Subcutaneous preadipocyte (primary cell): Measurements from ENCODE around the gene EPB41L4B. TPM values are rescaled to one million over a fixed set of nuclear protein-coding genes. Genes with fewer than 3 reads are reported as not detected.

Experiments used
- small RNA-seq: library from RNA; depleted of rRNA; stranded (forward); fragments of <200 nt; gene quantifications from one replicate; pipeline ENCODE3, GENCODE V24; 2012
- total RNA-seq: library from RNA; depleted of rRNA; stranded (reverse); fragments of >200 nt; gene quantifications from 2 replicates; pipeline ENCODE4 v1.2.3, GENCODE V29; 2012

Gene EPB41L4B
- total RNA-seq: under 0.01 TPM in 2 replicates

DNA sequence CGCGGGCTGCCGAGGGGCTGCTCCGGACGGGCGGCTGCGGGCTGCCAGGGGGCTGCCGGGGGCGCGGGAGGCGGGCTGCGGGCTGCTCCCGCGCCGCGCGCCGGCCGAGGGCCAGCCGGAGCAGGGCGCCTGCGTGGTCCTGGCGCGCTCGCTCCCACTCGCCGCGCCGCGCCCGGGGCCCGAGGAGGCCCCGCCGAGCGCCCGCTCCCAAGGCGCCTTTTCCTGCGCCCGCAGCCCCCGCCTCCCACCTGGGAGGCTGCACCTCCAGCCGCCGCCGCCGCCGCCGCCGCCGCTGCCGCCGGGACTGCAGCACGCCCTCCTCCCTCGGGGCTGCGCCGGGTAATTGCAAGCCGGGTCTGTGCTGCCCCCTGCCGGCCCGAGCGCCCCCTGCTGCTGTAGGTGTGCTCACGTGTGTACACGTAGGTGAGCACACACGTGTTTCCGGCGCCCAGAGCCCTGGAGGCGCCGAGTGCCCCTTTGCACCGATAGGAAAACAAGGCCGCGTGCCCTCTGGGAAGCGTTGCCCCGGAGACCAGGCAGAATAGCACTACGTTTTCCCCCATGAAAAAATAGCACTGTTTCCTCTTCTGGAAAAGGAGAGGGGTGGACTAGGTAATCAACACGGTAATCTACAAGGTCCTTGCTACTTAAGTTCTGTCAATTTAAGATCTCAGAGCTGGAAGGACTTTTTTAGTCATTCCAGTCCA is at the start of gene EPB41L4B:
TSS of gene EPB41L4B (minus strand) at position 318 of the 707 bp plus-strand sequence. CDS start 613 bp downstream, outside the sequence.

DNA sequence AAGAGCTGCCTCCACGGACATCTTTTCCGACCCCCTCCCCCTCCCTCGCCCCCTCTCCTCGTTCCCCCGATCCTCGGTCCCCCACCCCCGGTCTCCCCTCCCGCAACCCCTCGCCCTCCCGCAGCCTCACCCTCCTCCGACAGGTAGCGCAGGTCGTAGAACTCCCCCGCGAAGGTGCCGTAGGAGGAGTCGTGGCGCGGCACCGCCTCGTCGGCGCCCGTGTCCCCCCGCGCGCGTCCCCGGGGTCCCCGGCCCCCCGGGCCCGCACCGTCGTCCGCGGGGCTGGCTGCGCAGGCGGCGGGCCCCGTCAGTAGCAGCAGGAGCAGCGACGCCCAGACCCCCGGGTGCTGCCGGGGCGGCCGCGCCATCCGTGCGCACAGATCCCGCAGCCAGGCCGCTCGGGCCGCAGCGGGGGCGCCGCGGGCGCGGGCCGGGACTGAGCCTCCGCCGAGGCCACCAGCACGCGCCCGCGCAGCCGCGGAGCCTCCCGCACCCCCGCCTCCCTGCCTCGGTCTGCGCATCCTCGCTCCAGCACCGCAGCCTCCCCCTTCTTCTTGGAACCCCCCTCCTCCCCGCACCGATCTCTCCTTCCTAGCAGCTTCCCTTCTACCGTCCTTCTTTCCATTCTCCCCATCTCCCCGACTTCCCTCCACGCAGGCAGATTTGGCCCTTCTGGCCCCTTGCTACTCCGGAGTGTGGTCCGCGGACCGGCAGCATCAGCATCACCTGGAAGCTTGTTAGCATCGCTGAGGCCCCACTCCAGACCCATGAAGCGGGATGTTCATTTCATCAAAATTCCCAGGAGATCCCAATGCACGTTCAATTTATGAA is 153.9 kb downstream of the EPB41L4B start, which contains the start of gene FRRS1L:
TSS of gene FRRS1L (minus strand) at position 479 of the 831 bp plus-strand sequence. CDS start at position 368, 111 bp downstream.

Small RNA genes within 50 kb of the gene (small RNA-seq; reads per million reads assigned to genes)
- not detected for gene RF00019
- not detected for gene RNU6-984P

Other genes starting within 250 kb of the EPB41L4B start
- 29.8 and 43.2 TPM in 2 replicates for gene TMEM245, start 201.1 kb downstream of the EPB41L4B start, total RNA-seq
- under 0.01 TPM in 1 of 2 replicates, not detected in the other for gene FRRS1L, start 153.8 kb downstream of the EPB41L4B start, total RNA-seq
- 0.98 and 1.5 TPM in 2 replicates for gene PTPN3, start 177.2 kb upstream of the EPB41L4B start, total RNA-seq